H9 (cell line): ENCODE measurements around the gene APLP2. TPM values are rescaled to one million over a fixed set of nuclear protein-coding genes. Genes with fewer than 3 reads are reported as not detected.

Source experiments
- DNase-seq: peaks from one replicate; pipeline ENCODE4 v3.0.0-alpha.2; 2017
- H2AFZ ChIP-seq: one replicate; pipeline ENCODE4 v1.6.1; 2013; ENCODE audit warnings: mild to moderate bottlenecking, low read length, control low read depth, moderate library complexity
- H2AK5ac ChIP-seq: 2 replicates; pipeline ENCODE4 v1.6.1; 2013; ENCODE audit warnings: low read length, control low read depth, mixed read lengths; ENCODE audit not compliant: insufficient read length
- H2BK120ac ChIP-seq: one replicate; pipeline ENCODE4 v1.6.1; 2013; ENCODE audit warnings: low read depth, mild to moderate bottlenecking, low read length, control low read depth, inconsistent platforms; ENCODE audit not compliant: poor library complexity, severe bottlenecking
- H2BK12ac ChIP-seq: 2 replicates; pipeline ENCODE4 v1.6.1; 2013; ENCODE audit warnings: low read length, control low read depth, mixed read lengths, low read depth; ENCODE audit not compliant: insufficient read length
- H2BK15ac ChIP-seq: 2 replicates; pipeline ENCODE4 v1.6.1; 2013; ENCODE audit warnings: low read depth, low read length, control low read depth
- H2BK20ac ChIP-seq: one replicate; pipeline ENCODE4 v1.6.1; 2013; ENCODE audit warnings: low read depth, mild to moderate bottlenecking, low read length, control low read depth, inconsistent platforms; ENCODE audit not compliant: poor library complexity, severe bottlenecking
- H2BK5ac ChIP-seq: 2 replicates; pipeline ENCODE4 v1.6.1; 2013; ENCODE audit warnings: low read length, control low read depth, mixed read lengths; ENCODE audit not compliant: insufficient read length
- H3K14ac ChIP-seq: 2 replicates; pipeline ENCODE4 v1.6.1; 2013; ENCODE audit warnings: low read length, control low read depth; ENCODE audit not compliant: insufficient read depth
- H3K18ac ChIP-seq: 2 replicates; pipeline ENCODE4 v1.6.1; 2013; ENCODE audit warnings: low read depth, mild to moderate bottlenecking, mixed read lengths, low read length, control low read depth; ENCODE audit not compliant: insufficient read length
- H3K23ac ChIP-seq: 2 replicates; pipeline ENCODE4 v1.6.1; 2013; ENCODE audit warnings: low read length, control low read depth, mixed read lengths, low read depth; ENCODE audit not compliant: insufficient read length
- H3K23me2 ChIP-seq: 2 replicates; pipeline ENCODE4 v1.6.1; 2013; ENCODE audit warnings: low read depth, mild to moderate bottlenecking, mixed read lengths, low read length, control low read depth; ENCODE audit not compliant: insufficient read length, poor library complexity, severe bottlenecking
- H3K27ac ChIP-seq: 2 replicates; pipeline ENCODE4 v1.5.1; 2013; ENCODE audit warnings: low read length, control low read depth, mixed read lengths, low read depth; ENCODE audit not compliant: insufficient read length
- H3K27me3 ChIP-seq: 2 replicates; pipeline ENCODE4 v1.6.1; 2013; ENCODE audit warnings: low read length, control low read depth, inconsistent platforms; ENCODE audit not compliant: insufficient read depth
- H3K4ac ChIP-seq: 2 replicates; pipeline ENCODE4 v1.6.1; 2013; ENCODE audit warnings: low read depth, mild to moderate bottlenecking, control low read depth, inconsistent platforms, low read length, moderate library complexity
- H3K4me1 ChIP-seq: 2 replicates; pipeline ENCODE4 v1.6.1; 2013; ENCODE audit warnings: low read length, control low read depth, inconsistent platforms; ENCODE audit not compliant: insufficient read depth
- H3K4me2 ChIP-seq: 2 replicates; pipeline ENCODE4 v1.6.1; 2013; ENCODE audit warnings: low read length, control low read depth, mixed read lengths; ENCODE audit not compliant: insufficient read length, insufficient read depth
- H3K56ac ChIP-seq: 2 replicates; pipeline ENCODE4 v1.6.1; 2013; ENCODE audit warnings: low read depth, mild to moderate bottlenecking, mixed read lengths, low read length, control low read depth; ENCODE audit not compliant: insufficient read length
- H3K79me1 ChIP-seq: 2 replicates; pipeline ENCODE4 v1.6.1; 2013; ENCODE audit warnings: low read depth, mild to moderate bottlenecking, moderate library complexity, low read length, control low read depth, inconsistent platforms; ENCODE audit not compliant: insufficient read depth, poor library complexity, severe bottlenecking
- H3K79me2 ChIP-seq: 2 replicates; pipeline ENCODE4 v1.6.1; 2013; ENCODE audit warnings: low read length, control low read depth, inconsistent platforms; ENCODE audit not compliant: insufficient read depth
- H3K9ac ChIP-seq: 2 replicates; pipeline ENCODE4 v1.6.1; 2013; ENCODE audit warnings: low read length, control low read depth, mixed read lengths; ENCODE audit not compliant: insufficient read length; ENCODE audit errors: extremely low read depth
- H3K9me3 ChIP-seq: one replicate; pipeline ENCODE4 v1.6.1; 2013; ENCODE audit warnings: low read depth, low read length, inconsistent platforms; ENCODE audit not compliant: control insufficient read depth
- H3T11ph ChIP-seq: one replicate; pipeline ENCODE4 v1.6.1; 2013; ENCODE audit warnings: mild to moderate bottlenecking, low read length, control low read depth, inconsistent platforms
- H4K20me1 ChIP-seq: one replicate; pipeline ENCODE4 v1.6.1; 2013; ENCODE audit not compliant: control insufficient read depth, insufficient read length, insufficient read depth
- H4K5ac ChIP-seq: 2 replicates; pipeline ENCODE4 v1.6.1; 2013; ENCODE audit warnings: low read depth, mild to moderate bottlenecking, mixed read lengths, low read length, control low read depth; ENCODE audit not compliant: insufficient read length
- H4K8ac ChIP-seq: replicated peaks from 2 replicates; pipeline ENCODE4 v1.6.1; 2013; ENCODE audit warnings: low read length, control low read depth, mixed read lengths, low read depth; ENCODE audit not compliant: insufficient read length
- H4K91ac ChIP-seq: 2 replicates; pipeline ENCODE4 v1.6.1; 2013; ENCODE audit warnings: low read depth, mild to moderate bottlenecking, moderate library complexity, mixed read lengths, low read length, control low read depth; ENCODE audit not compliant: insufficient read length
- H3K27ac Mint-ChIP-seq, 3 experiments: 2 replicates in 2 of 3; 3 replicates in 1 of 3; pipeline ENCODE4 v1.8.0; 2020 to 2021; ENCODE audit warnings: mixed read lengths in 3 of 3, mild to moderate bottlenecking in 1 of 3, moderate library complexity in 1 of 3
- H3K27me3 Mint-ChIP-seq: 2 replicates; pipeline ENCODE4 v1.8.0; 2021; ENCODE audit warnings: low read depth, mild to moderate bottlenecking, moderate library complexity, mixed read lengths
- H3K36me3 Mint-ChIP-seq, 3 experiments: 2 replicates in 2 of 3; 3 replicates in 1 of 3; pipeline ENCODE4 v1.8.0; 2020 to 2021; ENCODE audit warnings: low read depth in 3 of 3, mixed read lengths in 3 of 3; ENCODE audit not compliant: insufficient read depth in 1 of 3
- H3K4me1 Mint-ChIP-seq, 2 experiments: 2 replicates each; pipeline ENCODE4 v1.8.0; 2020; ENCODE audit warnings: mixed read lengths in 2 of 2
- H3K4me3 Mint-ChIP-seq, 2 experiments: 2 replicates in 1 of 2; 3 replicates in 1 of 2; pipeline ENCODE4 v1.8.0; 2020 to 2021; ENCODE audit warnings: mild to moderate bottlenecking in 2 of 2, mixed read lengths in 2 of 2, moderate library complexity in 1 of 2
- H3K9me3 Mint-ChIP-seq, 2 experiments: 2 replicates in 1 of 2; 3 replicates in 1 of 2; pipeline ENCODE4 v1.8.0; 2020; ENCODE audit warnings: mild to moderate bottlenecking in 2 of 2, mixed read lengths in 2 of 2, moderate library complexity in 1 of 2
- CTCF ChIP-seq: fragments of 200-600 bp; sonication (generic); conservative IDR thresholded peaks from 3 replicates; pipeline ENCODE4 v1.8.0; 2021; ENCODE audit warnings: antibody characterized with exemption, mild to moderate bottlenecking
- WGBS: extraction: QIAGEN DNeasy Blood & Tissue Kit; methylation state at CpG from one replicate; pipeline ENCODE4 v1.1.7; 2013; ENCODE audit warnings: missing lambda C conversion rate, low lambda C conversion rate, mixed read lengths; ENCODE audit not compliant: insufficient read length; ENCODE audit errors: extremely low coverage; 5-methylcytosine and 5-hydroxymethylcytosine counted together
- total RNA-seq: library from RNA; stranded (reverse); gene quantifications from 2 replicates; pipeline ENCODE4 v1.2.1, GENCODE V29; 2021

Gene APLP2
- total RNA-seq, 1 experiment from 2014 or later: 328 TPM

- Histone ChIP-seq H2BK12ac (no peak overlapping the region), H3K79me2 (peaks cover 12% of the 10 kb centered on the region; the same call in 1 of the 2 replicates), H4K5ac (no peak overlapping the region), H3K23ac (no peak overlapping the region), H3K23me2 (no peaks in the 10 kb centered on the region), H3K9me3 (no peaks in the 10 kb centered on the region), H2BK15ac (no peak overlapping the region), H2AK5ac (no peak overlapping the region), H4K20me1 (no peaks in the 10 kb centered on the region), H3K18ac (no peak overlapping the region), H3K14ac (no peak overlapping the region; the same call in 1 of the 2 replicates), H2AFZ (no peak overlapping the region), H3K4me1 (no peaks in the 10 kb centered on the region), H3K56ac (no peak overlapping the region), H4K91ac (no peak overlapping the region), H3T11ph (no peak overlapping the region), H3K4me2 (no peak overlapping the region), H3K27ac (no peak overlapping the region), H2BK5ac (no peak overlapping the region), H3K9ac (no peak overlapping the region), H2BK20ac (no peak overlapping the region), H3K27me3 (no peaks in the 10 kb centered on the region), H4K8ac (no peak overlapping the region), H3K4ac (no peak overlapping the region), H3K79me1 (peaks cover 3% of the 10 kb centered on the region), H2BK120ac (no peak overlapping the region)
- no CpG with 5 or more reads among the region's 2 CpGs for WGBS
- DNase-seq: no peak
- Mint-ChIP-seq H3K4me1 (peaks cover 4% of the 10 kb centered on the region in 2 experiments; a peak in 3 of 4 replicates), H3K27me3 (no peaks in the 10 kb centered on the region), H3K9me3 (peaks cover 7 to 9% of the 10 kb centered on the region in 2 experiments; a peak in 4 of 5 replicates), H3K4me3 (no peak overlapping the region), H3K36me3 (peaks cover 8 to 11% (median 10%) of the 10 kb centered on the region in 3 experiments), H3K27ac (peak overlapping the region in 1 of 3 experiments; percentile 85; a peak in 1 of 7 replicates)
- TF ChIP-seq CTCF: no peak
Measured at GRCh38 chr11:130096042-130096441, 26.3 kb downstream of the APLP2 start.
